ENCODE data around the gene RAPGEF3.

The RAPGEF3 gene

GRCh38 chr12:47737936-47738594 lies 20.6 kb downstream of the RAPGEF3 start:
- H3K4me3 ChIP-seq (ENCODE audit: control insufficient read depth, low read depth, low read length), result no peak overlapping the region
- TF ChIP-seq CTCF (IDR thresholded peaks at IDR 0.05; ENCODE audit: control insufficient read depth, insufficient read depth, low read depth, low read length, missing control alignments), result no peak
- no peak for DNase-seq (ENCODE audit: low read depth)

- no peak for TF ChIP-seq CTCF (IDR thresholded peaks at IDR 0.05; ENCODE audit: control insufficient read depth, insufficient read depth, low read depth, low read length, missing control alignments)
- DNase-seq (ENCODE audit: low read depth), result no peak
- H3K4me3 ChIP-seq (ENCODE audit: control insufficient read depth, low read depth, low read length), result no peak overlapping the region
These were observed 21.6 kb downstream of the RAPGEF3 start for GRCh38 chr12:47736877-47737676.

- TF ChIP-seq CTCF (IDR thresholded peaks at IDR 0.05; ENCODE audit: control insufficient read depth, insufficient read depth, low read depth, low read length, missing control alignments), result no peak
- DNase-seq (ENCODE audit: low read depth), result no peak
These were observed 22.5 kb downstream of the RAPGEF3 start for GRCh38 chr12:47736216-47736615.

GRCh38 chr12:47735649-47736048 lies 23.0 kb downstream of the RAPGEF3 start:
- TF ChIP-seq CTCF (IDR thresholded peaks at IDR 0.05; ENCODE audit: control insufficient read depth, insufficient read depth, low read depth, low read length, missing control alignments), result no peak
- no peak for DNase-seq (ENCODE audit: low read depth)
- no peak overlapping the region for H3K4me3 ChIP-seq (ENCODE audit: control insufficient read depth, low read depth, low read length)

More at GRCh38 chr12:47736216-47736615, 22.5 kb downstream of the RAPGEF3 start:
- H3K4me3 ChIP-seq (ENCODE audit: control insufficient read depth, low read depth, low read length), result no peak overlapping the region

GRCh38 chr12:47734725-47735480 lies 23.8 kb downstream of the RAPGEF3 start:
- H3K4me3 ChIP-seq (ENCODE audit: control insufficient read depth, low read depth, low read length), result no peak overlapping the region
- no peak for DNase-seq (ENCODE audit: low read depth)
- TF ChIP-seq CTCF (IDR thresholded peaks at IDR 0.05; ENCODE audit: control insufficient read depth, insufficient read depth, low read depth, low read length, missing control alignments), result no peak

- TF ChIP-seq CTCF (IDR thresholded peaks at IDR 0.05; ENCODE audit: control insufficient read depth, insufficient read depth, low read depth, low read length, missing control alignments), result no peak
- no peak for DNase-seq (ENCODE audit: low read depth)
- no peak overlapping the region for H3K4me3 ChIP-seq (ENCODE audit: control insufficient read depth, low read depth, low read length)
These were observed 25.5 kb downstream of the RAPGEF3 start for GRCh38 chr12:47733142-47733541.
